ENCODE measurements around the gene INTS11.

- TF ChIP-seq EZH2 (IDR thresholded peaks at IDR 0.05; ENCODE audit: low read depth, unreplicated experiment) (no peak), POLR2AphosphoS5 (IDR thresholded peaks at IDR 0.05; ENCODE audit: low read depth) (no peak), EZH2phosphoT487 (IDR thresholded peaks at IDR 0.05; ENCODE audit: unreplicated experiment) (no peak), CREB1 (CRISPR knock-in tag; IDR thresholded peaks at IDR 0.05; ENCODE audit: low read depth) (no peak), JUNB (IDR thresholded peaks at IDR 0.05; ENCODE audit: unreplicated experiment) (no peak), ZNF331 (CRISPR knock-in tag; IDR thresholded peaks at IDR 0.05; ENCODE audit: low read depth) (no peak)
- TF ChIP-seq, protein P1, sequence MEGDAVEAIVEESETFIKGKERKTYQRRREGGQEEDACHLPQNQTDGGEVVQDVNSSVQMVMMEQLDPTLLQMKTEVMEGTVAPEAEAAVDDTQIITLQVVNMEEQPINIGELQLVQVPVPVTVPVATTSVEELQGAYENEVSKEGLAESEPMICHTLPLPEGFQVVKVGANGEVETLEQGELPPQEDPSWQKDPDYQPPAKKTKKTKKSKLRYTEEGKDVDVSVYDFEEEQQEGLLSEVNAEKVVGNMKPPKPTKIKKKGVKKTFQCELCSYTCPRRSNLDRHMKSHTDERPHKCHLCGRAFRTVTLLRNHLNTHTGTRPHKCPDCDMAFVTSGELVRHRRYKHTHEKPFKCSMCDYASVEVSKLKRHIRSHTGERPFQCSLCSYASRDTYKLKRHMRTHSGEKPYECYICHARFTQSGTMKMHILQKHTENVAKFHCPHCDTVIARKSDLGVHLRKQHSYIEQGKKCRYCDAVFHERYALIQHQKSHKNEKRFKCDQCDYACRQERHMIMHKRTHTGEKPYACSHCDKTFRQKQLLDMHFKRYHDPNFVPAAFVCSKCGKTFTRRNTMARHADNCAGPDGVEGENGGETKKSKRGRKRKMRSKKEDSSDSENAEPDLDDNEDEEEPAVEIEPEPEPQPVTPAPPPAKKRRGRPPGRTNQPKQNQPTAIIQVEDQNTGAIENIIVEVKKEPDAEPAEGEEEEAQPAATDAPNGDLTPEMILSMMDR (conservative IDR thresholded peaks at IDR 0.05; ENCODE audit: low read depth in 2 of 2): no peak
- TF ChIP-seq, protein P2, sequence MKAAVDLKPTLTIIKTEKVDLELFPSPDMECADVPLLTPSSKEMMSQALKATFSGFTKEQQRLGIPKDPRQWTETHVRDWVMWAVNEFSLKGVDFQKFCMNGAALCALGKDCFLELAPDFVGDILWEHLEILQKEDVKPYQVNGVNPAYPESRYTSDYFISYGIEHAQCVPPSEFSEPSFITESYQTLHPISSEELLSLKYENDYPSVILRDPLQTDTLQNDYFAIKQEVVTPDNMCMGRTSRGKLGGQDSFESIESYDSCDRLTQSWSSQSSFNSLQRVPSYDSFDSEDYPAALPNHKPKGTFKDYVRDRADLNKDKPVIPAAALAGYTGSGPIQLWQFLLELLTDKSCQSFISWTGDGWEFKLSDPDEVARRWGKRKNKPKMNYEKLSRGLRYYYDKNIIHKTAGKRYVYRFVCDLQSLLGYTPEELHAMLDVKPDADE (IDR thresholded peaks at IDR 0.05): no peak
Observed at GRCh38 chr1:1345384-1345783, 20.9 kb upstream of the INTS11 start.

Data from GM23338 (cell line).